Breast epithelium (tissue), 3 donors: ENCODE measurements around the gene SRGAP1.

Experiments used
- CTCF ChIP-seq, 3 donors: fragments of 450-650 bp; IDR thresholded peaks; one replicate each; pipeline ENCODE4 v1.5.1; 2016 to 2017; ENCODE audit warnings: antibody characterized with exemption in 3 of 3, mild to moderate bottlenecking in 3 of 3, moderate library complexity in 3 of 3
- POLR2A ChIP-seq: fragments of 450-650 bp; IDR thresholded peaks from one replicate; pipeline ENCODE4 v1.6.1; 2016; ENCODE audit warnings: antibody characterized with exemption, mild to moderate bottlenecking, moderate library complexity
- POLR2AphosphoS5 ChIP-seq, 3 donors: sonication (generic); formaldehyde crosslinking; IDR thresholded peaks; one replicate each; pipeline ENCODE4 v1.6.1; 2017; ENCODE audit warnings: antibody characterized with exemption in 3 of 3

GRCh38 chr12:64093689-64094088, 249.2 kb downstream of the SRGAP1 start:
- no peak for TF ChIP-seq POLR2A
- no peak for TF ChIP-seq CTCF (IDR thresholded peaks at IDR 0.05)
- TF ChIP-seq POLR2AphosphoS5 (IDR thresholded peaks at IDR 0.05) = no peak
